Measurements from ENCODE around the gene GLYATL3. TPM values are rescaled to one million over a fixed set of nuclear protein-coding genes. Genes with fewer than 3 reads are reported as not detected.
"Not testable (repeated sequence)": the region's sequence is repeated elsewhere in the genome, so short reads cannot be mapped to it uniquely, and the experiment has no call there.

Gene GLYATL3
- not detected in 2 replicates for total RNA-seq (2014; rRNA removed; shearing (Covaris generic))

DNA sequence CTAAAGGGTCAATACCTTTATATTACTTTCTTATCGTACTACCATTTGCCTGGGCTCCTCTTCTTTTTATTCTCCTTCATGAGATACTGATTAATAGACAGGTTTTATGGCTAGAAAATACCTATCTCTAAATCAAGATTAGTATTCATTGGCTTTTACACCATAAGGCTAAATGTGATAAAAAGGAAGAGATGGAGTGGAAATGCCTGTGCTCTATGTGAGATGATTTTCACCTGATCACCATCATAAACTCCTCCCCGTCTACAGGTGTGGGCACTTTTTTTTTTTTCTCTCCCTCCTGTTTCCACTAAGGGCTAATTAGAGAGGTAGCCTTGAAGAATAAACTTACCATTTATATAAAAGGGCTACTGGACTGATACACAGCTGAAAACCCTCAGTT is at the start of gene GLYATL3:
Gene GLYATL3 (plus strand): TSS at position 301 of the 400 bp plus-strand sequence. CDS start 12,068 bp downstream, outside the sequence.
- H3K27me3 ChIP-seq (ENCODE audit: control insufficient read depth, insufficient read depth, low read length): no peaks in the 10 kb centered on the region
- H3K36me3 ChIP-seq (replicated peaks; ENCODE audit: control insufficient read depth, insufficient read depth, low read length): no peaks in the 10 kb centered on the region
- no peak for DNase-seq
- no peak within 1 kb of the TSS for H3K4me3 ChIP-seq (ENCODE audit: insufficient read depth, low read depth, low read length)

DNA sequence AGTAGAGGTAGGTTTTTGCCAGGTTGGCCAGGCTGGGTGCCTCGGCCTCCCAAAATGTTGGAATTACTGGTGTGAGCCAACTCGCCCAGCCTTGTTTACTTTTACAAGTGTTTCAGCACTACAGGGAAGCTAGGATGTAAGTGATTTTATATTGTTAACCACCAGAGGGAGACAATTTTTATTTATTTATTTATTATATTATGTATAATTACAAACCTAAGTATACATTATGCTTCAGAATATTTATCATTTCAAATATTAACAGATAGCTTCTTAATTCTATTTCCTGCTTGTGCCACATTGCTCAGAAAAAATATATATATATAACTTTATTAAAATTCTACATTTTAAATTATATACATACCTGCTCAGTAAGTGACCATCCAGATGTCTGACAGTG is 46.5 kb upstream of the GLYATL3 start:
- Histone ChIP-seq H3K27me3 (ENCODE audit: control insufficient read depth, insufficient read depth, low read length) (no peaks in the 10 kb centered on the region), H3K36me3 (replicated peaks; ENCODE audit: control insufficient read depth, insufficient read depth, low read length) (no peaks in the 10 kb centered on the region; the same call in 1 of the 2 replicates), H3K4me3 (ENCODE audit: insufficient read depth, low read depth, low read length) (no peak overlapping the region)
- no peak for DNase-seq

DNA sequence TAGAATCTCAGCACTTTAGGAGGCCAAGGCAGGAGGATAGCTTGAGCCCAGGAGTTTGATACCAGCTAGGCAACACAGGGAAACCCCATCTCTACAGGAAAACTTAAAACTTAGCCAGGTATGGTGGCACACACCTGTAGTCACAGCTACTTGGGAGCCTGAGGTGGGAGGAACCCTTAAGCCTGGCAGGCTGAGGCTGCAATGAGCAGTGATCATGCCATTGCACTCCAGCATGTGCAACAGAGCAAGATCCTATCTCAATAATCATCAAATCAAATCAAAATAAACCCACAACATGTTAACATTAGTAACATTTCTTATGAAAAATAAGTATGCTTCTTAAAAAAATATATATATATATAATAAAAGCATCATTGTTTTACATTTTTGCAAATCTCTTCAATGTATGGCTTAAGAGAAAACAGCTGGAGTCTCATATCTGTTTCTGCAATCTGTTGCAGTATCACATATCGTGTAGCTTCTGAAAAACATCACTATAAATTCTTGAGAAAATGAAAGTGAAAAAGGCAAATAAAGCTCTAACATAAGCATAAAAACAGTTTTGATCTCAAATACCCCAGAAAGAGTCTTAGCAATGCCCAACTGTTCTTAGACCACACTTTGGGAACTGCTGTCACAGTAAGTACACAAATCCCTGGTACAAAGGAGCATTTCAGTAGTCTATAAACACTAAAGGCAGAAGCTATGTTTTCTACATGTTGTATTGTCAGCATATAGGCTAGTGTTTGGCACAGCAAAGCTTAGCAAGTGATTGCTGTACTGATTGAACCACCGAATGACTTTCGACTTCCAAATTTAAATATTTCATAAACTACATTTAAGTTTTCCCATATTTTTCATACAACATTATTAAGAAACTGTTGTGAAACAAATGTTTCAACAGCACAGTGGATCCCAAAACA is 44.7 kb upstream of the GLYATL3 start:
- Histone ChIP-seq H3K36me3 (replicated peaks; ENCODE audit: control insufficient read depth, insufficient read depth, low read length) (no peaks in the 10 kb centered on the region; the same call in 1 of the 2 replicates), H3K27me3 (ENCODE audit: control insufficient read depth, insufficient read depth, low read length) (no peaks in the 10 kb centered on the region), H3K4me3 (ENCODE audit: insufficient read depth, low read depth, low read length) (no peak overlapping the region)
- DNase-seq: no peak

DNA sequence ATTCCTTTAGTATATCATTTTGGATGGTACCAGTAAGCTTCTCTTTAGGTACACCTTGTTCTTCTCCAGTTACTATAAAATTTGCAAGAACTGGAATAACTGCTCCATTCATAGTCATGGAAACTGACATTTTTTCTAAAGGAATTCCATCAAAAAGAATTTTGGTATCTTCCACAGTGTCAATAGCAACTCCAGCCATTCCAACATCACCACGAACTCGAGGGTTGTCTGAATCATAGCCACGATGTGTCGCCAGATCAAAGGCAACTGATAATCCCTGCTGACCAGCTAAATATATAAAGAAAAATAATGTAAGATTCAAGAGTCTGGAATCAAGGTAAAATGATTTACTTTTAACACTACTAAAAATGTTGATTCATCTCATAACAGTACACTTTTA is 42.0 kb upstream of the GLYATL3 start:
- H3K4me3 ChIP-seq (ENCODE audit: insufficient read depth, low read depth, low read length): no peak overlapping the region
- H3K36me3 ChIP-seq (replicated peaks; ENCODE audit: control insufficient read depth, insufficient read depth, low read length): no peaks in the 10 kb centered on the region; the same call in 1 of the 2 replicates
- H3K27me3 ChIP-seq (ENCODE audit: control insufficient read depth, insufficient read depth, low read length): no peaks in the 10 kb centered on the region
- no peak for DNase-seq

- H3K27me3 ChIP-seq (ENCODE audit: control insufficient read depth, insufficient read depth, low read length): no peaks in the 10 kb centered on the region
- H3K4me3 ChIP-seq (ENCODE audit: insufficient read depth, low read depth, low read length): peak overlapping the region; percentile 65; the same call in 1 of the 2 replicates
- no peak for DNase-seq
- H3K36me3 ChIP-seq (replicated peaks; ENCODE audit: control insufficient read depth, insufficient read depth, low read length): no peaks in the 10 kb centered on the region
Observed at GRCh38 chr6:49462071-49462470, 37.7 kb upstream of the GLYATL3 start.

GRCh38 chr6:49462599-49462926 is 37.2 kb upstream of the GLYATL3 start:
- no peaks in the 10 kb centered on the region for H3K36me3 ChIP-seq (replicated peaks; ENCODE audit: control insufficient read depth, insufficient read depth, low read length)
- DNase-seq: no peak
- no peaks in the 10 kb centered on the region for H3K27me3 ChIP-seq (ENCODE audit: control insufficient read depth, insufficient read depth, low read length)
- peak overlapping the region; percentile 65 for H3K4me3 ChIP-seq (ENCODE audit: insufficient read depth, low read depth, low read length)

DNA sequence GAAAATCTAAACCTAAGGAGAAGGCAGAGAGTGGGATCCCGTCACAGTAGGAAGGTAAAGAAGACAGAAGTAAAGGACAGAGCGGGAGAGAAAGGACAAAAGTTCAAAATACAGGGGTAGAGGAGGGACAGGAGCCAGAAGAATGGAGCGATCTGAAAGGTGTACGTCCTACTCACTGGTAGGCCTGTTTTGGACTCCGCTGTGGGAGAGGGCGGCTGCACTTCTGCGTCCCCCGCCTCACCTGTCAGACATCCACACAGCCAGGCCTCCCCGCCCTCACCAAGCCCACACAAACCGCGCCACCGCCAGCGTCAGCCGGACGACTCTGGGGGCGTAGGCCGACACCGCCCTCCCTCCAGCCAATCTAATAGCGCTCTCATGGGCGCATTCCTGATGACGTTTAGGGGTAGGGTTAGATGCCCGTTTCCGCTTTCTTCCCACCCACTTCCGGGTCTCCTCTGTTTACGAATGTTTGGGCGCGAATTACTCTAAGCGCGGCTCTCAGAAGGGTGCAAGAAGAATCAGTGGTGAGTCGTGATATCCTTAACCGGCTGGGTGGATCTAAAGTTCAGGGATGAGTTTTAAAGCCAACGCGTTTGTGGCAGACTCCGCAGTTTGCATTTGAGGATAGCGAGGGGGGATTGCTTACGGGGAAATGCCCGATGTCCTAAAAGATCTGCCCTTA is 36.7 kb upstream of the GLYATL3 start, which contains the start of the genes CENPQ and MMUT:
Gene CENPQ (plus strand): TSS at position 444 of the 685 bp plus-strand sequence. CDS start 6,807 bp downstream, outside the sequence.
Gene MMUT (minus strand): TSS at position 327 of the 685 bp plus-strand sequence. CDS start 3,787 bp downstream, outside the sequence.
- peak; percentile 84 for DNase-seq
- Histone ChIP-seq H3K36me3 (replicated peaks; ENCODE audit: control insufficient read depth, insufficient read depth, low read length) (no peaks in the 10 kb centered on the region), H3K27me3 (ENCODE audit: control insufficient read depth, insufficient read depth, low read length) (no peaks in the 10 kb centered on the region), H3K4me3 (ENCODE audit: insufficient read depth, low read depth, low read length) (peak within 1 kb of the TSS; percentile 65)

DNA sequence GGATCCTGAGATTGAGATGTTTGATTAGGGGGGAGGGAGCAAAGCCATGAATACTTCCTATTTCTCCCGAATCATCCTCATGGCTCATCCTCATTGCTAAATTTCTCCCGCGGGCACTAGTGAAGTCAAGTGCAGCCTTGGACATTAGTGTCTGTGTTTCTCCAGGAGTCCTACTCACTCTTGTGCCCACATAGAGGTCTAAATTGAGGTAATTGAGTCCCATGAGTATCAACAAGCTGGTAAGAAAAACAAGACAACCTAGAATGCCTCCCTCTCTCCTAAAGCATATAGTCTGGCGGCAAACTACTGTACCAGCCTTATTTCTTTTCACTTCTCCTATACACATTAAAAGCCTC is 36.1 kb upstream of the GLYATL3 start:
- H3K4me3 ChIP-seq (ENCODE audit: insufficient read depth, low read depth, low read length): peak overlapping the region; percentile 65
- no peak for DNase-seq
- no peaks in the 10 kb centered on the region for H3K27me3 ChIP-seq (ENCODE audit: control insufficient read depth, insufficient read depth, low read length)
- H3K36me3 ChIP-seq (replicated peaks; ENCODE audit: control insufficient read depth, insufficient read depth, low read length): no peaks in the 10 kb centered on the region

DNA sequence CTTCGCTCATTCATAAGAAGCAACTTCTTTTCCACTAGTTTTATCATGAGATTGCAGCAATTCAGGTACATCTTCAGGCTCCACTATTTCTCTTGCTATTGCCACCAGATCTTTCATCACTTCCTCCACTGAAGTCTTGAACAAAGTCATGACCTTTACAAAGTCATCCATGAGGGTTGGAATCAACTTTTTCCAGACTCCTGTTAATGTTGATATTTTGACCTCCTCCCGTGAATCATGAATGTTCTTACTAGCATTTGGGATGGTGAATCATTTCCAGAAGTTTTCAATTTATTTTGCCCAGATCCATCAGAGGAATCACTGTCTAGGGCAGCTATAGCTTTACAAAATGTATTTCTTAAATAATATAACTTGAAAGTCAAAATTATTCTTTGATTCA is 35.0 kb upstream of the GLYATL3 start:
- Histone ChIP-seq H3K27me3 (ENCODE audit: control insufficient read depth, insufficient read depth, low read length) (no peaks in the 10 kb centered on the region), H3K36me3 (replicated peaks; ENCODE audit: control insufficient read depth, insufficient read depth, low read length) (no peaks in the 10 kb centered on the region), H3K4me3 (ENCODE audit: insufficient read depth, low read depth, low read length) (no peak overlapping the region)
- no peak for DNase-seq

DNA sequence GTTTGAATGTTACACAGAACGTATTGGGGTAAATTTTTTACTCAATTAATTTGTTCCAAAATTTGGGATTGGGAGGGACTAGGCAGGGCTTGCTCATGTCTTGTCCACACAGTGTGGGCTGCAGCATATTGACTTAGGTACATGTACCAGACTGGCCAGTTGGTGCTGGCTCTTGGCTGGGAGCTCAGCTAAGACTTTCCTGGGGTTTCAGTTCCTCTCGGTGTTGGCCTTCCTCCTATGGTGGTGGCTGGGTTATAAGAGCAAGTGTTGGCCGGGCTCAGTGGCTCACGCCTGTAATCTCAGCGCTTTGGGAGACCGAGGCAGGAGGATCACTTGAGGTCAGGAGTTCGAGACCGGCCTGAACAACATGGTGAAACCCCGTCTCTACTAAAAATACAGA is 31.7 kb upstream of the GLYATL3 start:
- DNase-seq: no peak
- peaks cover 4% of the 10 kb centered on the region for H3K36me3 ChIP-seq (replicated peaks; ENCODE audit: control insufficient read depth, insufficient read depth, low read length)
- no peaks in the 10 kb centered on the region for H3K27me3 ChIP-seq (ENCODE audit: control insufficient read depth, insufficient read depth, low read length)
- H3K4me3 ChIP-seq (ENCODE audit: insufficient read depth, low read depth, low read length): no peak overlapping the region

GRCh38 chr6:49476564-49476963 is 23.2 kb upstream of the GLYATL3 start:
- H3K36me3 ChIP-seq (replicated peaks; ENCODE audit: control insufficient read depth, insufficient read depth, low read length); H3K4me3 ChIP-seq (ENCODE audit: insufficient read depth, low read depth, low read length); H3K27me3 ChIP-seq (ENCODE audit: control insufficient read depth, insufficient read depth, low read length); DNase-seq: not testable (repeated sequence)

DNA sequence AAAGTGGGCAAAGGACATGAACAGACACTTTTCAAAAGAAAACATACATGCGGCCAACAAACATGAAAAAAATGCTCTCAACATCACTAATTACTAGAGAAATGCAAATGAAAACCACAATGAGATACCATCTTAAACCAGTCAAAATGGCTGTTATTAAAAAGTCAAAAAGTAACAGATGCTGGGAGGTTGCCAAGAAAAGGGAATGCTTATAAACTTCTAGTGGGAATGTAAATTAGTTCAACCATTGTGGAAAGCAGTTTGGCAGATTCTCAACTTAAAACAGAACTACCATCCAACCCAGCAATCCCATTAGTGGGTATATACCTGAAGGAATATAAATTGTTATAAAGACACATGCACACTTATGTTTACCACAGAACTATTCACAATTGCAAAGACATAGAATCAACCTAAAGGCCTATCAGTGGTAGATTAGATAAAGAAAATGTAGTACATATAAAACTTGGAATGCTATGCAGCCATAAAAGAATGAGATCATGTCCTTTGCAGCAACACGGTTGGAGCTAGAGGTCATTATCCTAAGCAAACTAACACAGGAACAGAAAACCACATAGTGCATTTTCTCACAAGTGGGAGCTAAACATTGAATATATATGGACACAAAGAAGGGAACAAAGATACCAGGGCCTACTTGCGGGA is 20.3 kb upstream of the GLYATL3 start:
- Histone ChIP-seq H3K36me3 (replicated peaks; ENCODE audit: control insufficient read depth, insufficient read depth, low read length) (no peaks in the 10 kb centered on the region; the same call in 1 of the 2 replicates), H3K27me3 (ENCODE audit: control insufficient read depth, insufficient read depth, low read length) (no peaks in the 10 kb centered on the region), H3K4me3 (ENCODE audit: insufficient read depth, low read depth, low read length) (no peak overlapping the region)
- no peak for DNase-seq

DNA sequence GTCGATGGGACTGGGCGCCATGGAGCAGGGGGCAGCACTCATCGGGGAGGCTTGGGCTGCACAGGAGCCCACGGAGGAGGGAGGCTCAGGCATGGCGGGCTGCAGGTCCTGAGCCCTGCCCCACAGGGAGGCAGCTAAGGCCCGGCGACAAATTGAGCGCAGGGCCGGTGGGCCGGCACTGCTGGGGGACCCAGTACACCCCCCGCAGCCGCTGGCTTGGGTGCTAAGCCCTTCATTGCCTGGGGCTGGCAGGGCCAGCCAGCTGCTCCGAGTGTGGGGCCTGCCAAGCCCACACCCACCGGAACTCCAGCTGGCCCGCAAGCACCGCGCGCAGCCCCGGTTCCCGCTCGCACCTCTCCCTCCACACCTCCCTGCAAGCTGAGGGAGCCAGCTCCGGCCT is 17.9 kb upstream of the GLYATL3 start:
- H3K36me3 ChIP-seq (replicated peaks; ENCODE audit: control insufficient read depth, insufficient read depth, low read length); DNase-seq; H3K27me3 ChIP-seq (ENCODE audit: control insufficient read depth, insufficient read depth, low read length); H3K4me3 ChIP-seq (ENCODE audit: insufficient read depth, low read depth, low read length): not testable (repeated sequence)

GRCh38 chr6:49483380-49483779 is 16.3 kb upstream of the GLYATL3 start:
- DNase-seq; H3K27me3 ChIP-seq (ENCODE audit: control insufficient read depth, insufficient read depth, low read length); H3K4me3 ChIP-seq (ENCODE audit: insufficient read depth, low read depth, low read length); H3K36me3 ChIP-seq (replicated peaks; ENCODE audit: control insufficient read depth, insufficient read depth, low read length): not testable (repeated sequence)
